Heart right ventricle (tissue), 16 donors: ENCODE measurements around the gene CDC23. TPM values are rescaled to one million over a fixed set of nuclear protein-coding genes. Genes with fewer than 3 reads are reported as not detected.

Source experiments
- ATAC-seq, 8 donors: fragments of 200-7000 bp; cut with Tn5 transposase; one replicate each; pipeline ENCODE4 v1.9.1; 2020; ENCODE audit warnings: mild to moderate bottlenecking in 8 of 8, moderate library complexity in 8 of 8, moderate number of reproducible peaks in 1 of 8
- DNase-seq, 2 donors: peaks; one replicate each; pipeline ENCODE4 v3.0.0-alpha.2; 2020
- H3K27ac ChIP-seq, 10 donors: fragments of 200-600 bp; sonication (generic) in 2 of 10; one replicate each; pipeline versions ENCODE4 v1.5.0 to v1.8.0; 2020 to 2022; ENCODE audit warnings: mild to moderate bottlenecking in 3 of 10
- H3K27me3 ChIP-seq, 7 donors: fragments of 200-600 bp; one replicate each; pipeline ENCODE4 v1.8.0; 2021 to 2022; ENCODE audit warnings: mild to moderate bottlenecking in 2 of 7
- H3K36me3 ChIP-seq, 9 donors: fragments of 200-600 bp; sonication (generic) in 1 of 9; one replicate each; pipeline versions ENCODE4 v1.5.0 to v1.8.0; 2020 to 2022; ENCODE audit warnings: mild to moderate bottlenecking in 2 of 9
- H3K4me1 ChIP-seq, 9 donors: fragments of 200-600 bp; sonication (generic) in 1 of 9; one replicate each; pipeline versions ENCODE4 v1.5.0 to v1.8.0; 2020 to 2022; ENCODE audit warnings: mild to moderate bottlenecking in 4 of 9
- H3K4me3 ChIP-seq, 10 donors: fragments of 200-600 bp; sonication (generic) in 2 of 10; one replicate each; pipeline versions ENCODE4 v1.5.0 to v1.8.0; 2020 to 2022; ENCODE audit warnings: mild to moderate bottlenecking in 7 of 10, moderate library complexity in 2 of 10
- H3K9me3 ChIP-seq, 11 donors: fragments of 200-600 bp in 10 of 11; sonication (generic) in 2 of 11; one replicate each; pipeline versions ENCODE4 v1.5.0 to v1.8.0; 2013 to 2022; ENCODE audit warnings: mild to moderate bottlenecking in 2 of 11, control low read depth in 1 of 11, moderate library complexity in 1 of 11
- CTCF ChIP-seq, 9 donors: fragments of 200-600 bp; sonication (generic) in 2 of 9; IDR thresholded peaks; one replicate each; pipeline versions ENCODE4 v1.5.0 to v1.8.0; 2021 to 2022; ENCODE audit warnings: antibody characterized with exemption in 9 of 9, mild to moderate bottlenecking in 5 of 9, moderate library complexity in 1 of 9
- WGBS, 2 donors: extraction: QIAGEN DNeasy Blood & Tissue Kit; methylation state at CpG; one replicate each; pipeline ENCODE4 v1.1.7; 2013; ENCODE audit warnings: inconsistent platforms in 1 of 2; 5-methylcytosine and 5-hydroxymethylcytosine counted together
- intact Hi-C, 10 donors: fragments of 100-400 bp; cut with DNase I; formaldehyde crosslinking; loops; one replicate each; pipeline versions ENCODE4 v1.11.1 to v1.14.2; 2022
- polyA plus RNA-seq, 2 donors: library from polyadenylated mRNA; stranded (reverse); fragments of 200-250 nt; gene quantifications; one replicate each; pipeline ENCODE4 v1.2.3, GENCODE V29; 2013
- total RNA-seq, 10 donors: library from RNA; stranded (reverse); fragmentation: NEBNext Ultra II Directional in 3 of 10; extraction: Animal tissue kit (Norgen Biotek cat#: 25700) in 3 of 10; gene quantifications; one replicate each; pipeline versions ENCODE4 v1.2.1 to v1.2.4, GENCODE V29; 2021 to 2023
- donor health status: Arrhythmogenic right ventricular cardiomyopathy.
- donor health status: ischemic (EF 13 %, LVEDD 7.1; RV severe dilation, severe dysfunction).
- donor health status: healthy with polysubstance abuse.
- donor health status: DM: no; HTN: yes; CAD: no.
- donor health status: DM: no; HTN: no; CAD: no.
- donor health status: ischemic (EF 25% LVEDD 6.9; RV normal size, moderate dysfunction).
- donor health status: ischemic (EF 25% LVEDD 5.7; RV mildly dilated, moderate dysfunction).
- donor health status: healthy.
- donor health status: DM: yes; HTN: yes; CAD: no.
- donor health status: Ischemic cardiomyopathy.
- donor health status: ischemic (EF 35%, LVEDD 5.7; RV mildly dilated, moderate dysfunction).
- donor health status: nonischemic (EF 11% LVEDD 7.7; RV severe dilation, severe dysfunction).
- donor health status: DM: yes; HTN: yes; CAD: no.
- donor health status: PGD.
- donor health status: ischemic (EF 29% LVEDD 5.4; RV normal size, mild dysfunction).
- donor health status: nonischemic (EF 23%, LVEDD 6.1; RV moderate dilation, normal function).

The CDC23 gene
- total and polyA plus RNA-seq, 12 donors, result 10.5 to 23.0 (median 16.5) TPM

GRCh38 chr5:138177941-138178515 is 35.1 kb downstream of the CDC23 start:
- 0% methylated on average over 16 of the region's 16 CpGs for WGBS, 2 donors
- ATAC-seq (peak in 6 of 8 donors; percentile 46 to 69 (median 59)), DNase-seq (peak; percentile 13 to 17)
- Histone ChIP-seq H3K27me3 (no peaks in the 10 kb centered on the region), H3K27ac (peak overlapping the region; percentile 69 to 94 (median 89)), H3K4me3 (peak overlapping the region; percentile 56 to 94 (median 83)), H3K9me3 (no peaks in the 10 kb centered on the region), H3K4me1 (peaks cover 0 to 35% (median 23%) of the 10 kb centered on the region in 9 donors), H3K36me3 (peaks cover 0 to 62% (median 7%) of the 10 kb centered on the region in 9 donors)
- intact Hi-C loops, result no loop called here
- TF ChIP-seq CTCF (IDR thresholded peaks at IDR 0.05), result no peak

GRCh38 chr5:138170299-138170698 is 42.8 kb downstream of the CDC23 start:
- Histone ChIP-seq H3K4me1 (no peaks in the 10 kb centered on the region), H3K27ac (no peak overlapping the region), H3K27me3 (no peaks in the 10 kb centered on the region), H3K4me3 (no peak overlapping the region), H3K36me3 (peaks cover 0 to 100% (median 75%) of the 10 kb centered on the region in 9 donors), H3K9me3 (no peaks in the 10 kb centered on the region)
- no peak for TF ChIP-seq CTCF (IDR thresholded peaks at IDR 0.05)
- ATAC-seq, result no peak
- intact Hi-C loops, result no loop called here
- DNase-seq, result no peak

- Histone ChIP-seq H3K27me3 (no peaks in the 10 kb centered on the region), H3K4me1 (no peaks in the 10 kb centered on the region), H3K9me3 (no peaks in the 10 kb centered on the region), H3K36me3 (peaks cover 0 to 100% (median 82%) of the 10 kb centered on the region in 9 donors), H3K27ac (no peak overlapping the region), H3K4me3 (no peak overlapping the region)
- ATAC-seq, result no peak
- WGBS, 2 donors, result 94 to 96% methylated on average over 5 of the region's 5 CpGs
- intact Hi-C loops, result no loop called here
- DNase-seq, result no peak
- TF ChIP-seq CTCF (IDR thresholded peaks at IDR 0.05), result no peak
These were observed 44.0 kb downstream of the CDC23 start for GRCh38 chr5:138169124-138169523.

GRCh38 chr5:138163721-138164120 is 49.4 kb downstream of the CDC23 start:
- TF ChIP-seq CTCF (IDR thresholded peaks at IDR 0.05), result no peak
- ATAC-seq (no peak), DNase-seq (no peak)
- H3K27me3 ChIP-seq, result no peaks in the 10 kb centered on the region
- no peaks in the 10 kb centered on the region for H3K4me1 ChIP-seq
- no peaks in the 10 kb centered on the region for H3K9me3 ChIP-seq
- intact Hi-C loops, result no loop called here
- no peak overlapping the region for H3K27ac ChIP-seq
- no peak overlapping the region for H3K4me3 ChIP-seq
- H3K36me3 ChIP-seq, result peaks cover 5 to 100% (median 95%) of the 10 kb centered on the region in 9 donors
